GM18861 (cell line): ENCODE data around the gene PAK5.

Source experiments
- ATAC-seq: cut with Tn5 transposase; IDR thresholded peaks from one replicate; pipeline ENCODE4 v1.9.1; 2021; ENCODE audit not compliant: unreplicated experiment

Gene PAK5

GRCh38 chr20:9581509-9581908 lies 257.4 kb downstream of the PAK5 start:
- ATAC-seq, result no peak

GRCh38 chr20:9578594-9578993 lies 260.3 kb downstream of the PAK5 start:
- ATAC-seq, result no peak

GRCh38 chr20:9577397-9577796 lies 261.5 kb downstream of the PAK5 start:
- ATAC-seq, result no peak

- no peak for ATAC-seq
Measured at GRCh38 chr20:9576695-9577094, 262.2 kb downstream of the PAK5 start.

GRCh38 chr20:9575836-9576235 lies 263.0 kb downstream of the PAK5 start:
- ATAC-seq, result no peak

- ATAC-seq, result no peak
Measured at GRCh38 chr20:9574776-9575175, 264.1 kb downstream of the PAK5 start.

- no peak for ATAC-seq
Measured at GRCh38 chr20:9574181-9574580, 264.7 kb downstream of the PAK5 start.

GRCh38 chr20:9573335-9574151 lies 265.3 kb downstream of the PAK5 start:
- ATAC-seq, result no peak

- ATAC-seq, result no peak
Measured at GRCh38 chr20:9572670-9573069, 266.2 kb downstream of the PAK5 start.

- no peak for ATAC-seq
Measured at GRCh38 chr20:9571783-9572182, 267.1 kb downstream of the PAK5 start.

- no peak for ATAC-seq
Measured at GRCh38 chr20:9570612-9571011, 268.3 kb downstream of the PAK5 start.

GRCh38 chr20:9566977-9567376 lies 271.9 kb downstream of the PAK5 start:
- no peak for ATAC-seq

GRCh38 chr20:9565910-9566550 lies 272.8 kb downstream of the PAK5 start:
- no peak for ATAC-seq

- no peak for ATAC-seq
Measured at GRCh38 chr20:9557411-9557810, 281.5 kb downstream of the PAK5 start.

- no peak for ATAC-seq
Measured at GRCh38 chr20:9555781-9556180, 283.1 kb downstream of the PAK5 start.

- ATAC-seq, result no peak
Measured at GRCh38 chr20:9551808-9552550, 286.9 kb downstream of the PAK5 start.

GRCh38 chr20:9550871-9551270 lies 288.0 kb downstream of the PAK5 start:
- no peak for ATAC-seq

- no peak for ATAC-seq
Measured at GRCh38 chr20:9550283-9550682, 288.6 kb downstream of the PAK5 start.

- ATAC-seq, result no peak
Measured at GRCh38 chr20:9543214-9543613, 295.7 kb downstream of the PAK5 start.

- no peak for ATAC-seq
Measured at GRCh38 chr20:9535449-9535848, 303.4 kb downstream of the PAK5 start.

- ATAC-seq, result no peak
Measured at GRCh38 chr20:9534025-9534424, 304.9 kb downstream of the PAK5 start.
